GM10847 (cell line): ENCODE data around the gene TENT4A.

Source experiments
- POLR2A ChIP-seq: IDR thresholded peaks from 2 replicates; pipeline ENCODE4 v1.6.1; 2011; ENCODE audit not compliant: insufficient read length; ENCODE audit errors: extremely low read depth

TENT4A gene

GRCh38 chr5:6711409-6712141 is 1.7 kb upstream of the TENT4A start:
- no peak for TF ChIP-seq POLR2A

- TF ChIP-seq POLR2A: peak; percentile 18
Measured at GRCh38 chr5:6712142-6712576, 1.1 kb upstream of the TENT4A start.

GRCh38 chr5:6712577-6713273 is 507 bp upstream of the TENT4A start:
- peak; percentile 43 for TF ChIP-seq POLR2A

- no peak for TF ChIP-seq POLR2A
Measured at GRCh38 chr5:6714226-6715041, 1.2 kb downstream of the TENT4A start.

GRCh38 chr5:6715271-6715670 is 2.0 kb downstream of the TENT4A start:
- no peak for TF ChIP-seq POLR2A

- TF ChIP-seq POLR2A: no peak
Measured at GRCh38 chr5:6715758-6716628, 2.8 kb downstream of the TENT4A start.

- TF ChIP-seq POLR2A: no peak
Measured at GRCh38 chr5:6716629-6717149, 3.5 kb downstream of the TENT4A start.

GRCh38 chr5:6717247-6717646 is 4.0 kb downstream of the TENT4A start:
- no peak for TF ChIP-seq POLR2A

- no peak for TF ChIP-seq POLR2A
Measured at GRCh38 chr5:6717687-6718086, 4.5 kb downstream of the TENT4A start.

GRCh38 chr5:6718161-6718681 is 5.0 kb downstream of the TENT4A start:
- no peak for TF ChIP-seq POLR2A

- no peak for TF ChIP-seq POLR2A
Measured at GRCh38 chr5:6718718-6719117, 5.5 kb downstream of the TENT4A start.

GRCh38 chr5:6719417-6719816 is 6.2 kb downstream of the TENT4A start:
- TF ChIP-seq POLR2A: no peak

GRCh38 chr5:6719896-6720560 is 6.8 kb downstream of the TENT4A start:
- TF ChIP-seq POLR2A: no peak

GRCh38 chr5:6720561-6720921 is 7.3 kb downstream of the TENT4A start:
- TF ChIP-seq POLR2A: no peak
